T-cell (primary cell): ENCODE results near the gene CEP55. TPM values are rescaled to one million over a fixed set of nuclear protein-coding genes. Genes with fewer than 3 reads are reported as not detected.
"Not testable (repeated sequence)": the region's sequence is repeated elsewhere in the genome, so short reads cannot be mapped to it uniquely, and the experiment has no call there.

Experiments used
- ATAC-seq, 4 experiments: fragments of 200-7000 bp in 3 of 4; fragments of 150-1000 bp in 1 of 4; cut with Tn5 transposase; replicated peaks in 1 of 4; 1 replicate in 3 of 4; 2 replicates in 1 of 4; pipeline ENCODE4 v1.10.0; 2021; ENCODE audit warnings: moderate library complexity in 3 of 4, mild to moderate bottlenecking in 2 of 4, moderate number of reproducible peaks in 1 of 4
- CTCF ChIA-PET, 2 donors: fragments of 300-600 bp; sonication (Branson Sonifier 250); formaldehyde crosslinking; loops; one replicate each; lab custom pipeline; 2022; ENCODE audit warnings: antibody characterized with exemption in 2 of 2; lab: Charles Lee
- POLR2A ChIA-PET, 2 donors: fragments of 300-600 bp; sonication (Branson Sonifier 250); formaldehyde crosslinking; loops; one replicate each; lab custom pipeline; 2022; ENCODE audit warnings: antibody characterized with exemption in 2 of 2; lab: Charles Lee
- DNase-seq, 35 experiments: peaks; one replicate each; pipeline versions ENCODE4 v3.0.0 to v3.0.0-alpha.2; 2013 to 2023
- H3K27ac ChIP-seq: one replicate; pipeline ENCODE4 v1.5.1; 2013; ENCODE audit warnings: low read length
- H3K27me3 ChIP-seq, 2 experiments: replicated peaks in 1 of 2; 1 replicate in 1 of 2; 2 replicates in 1 of 2; pipeline versions ENCODE4 v1.6.1 to v1.7.0; 2013; ENCODE audit warnings: low read length in 1 of 2, mixed read lengths in 1 of 2; ENCODE audit not compliant: control insufficient read depth in 2 of 2, insufficient read depth in 2 of 2; ENCODE audit errors: extremely low read depth in 1 of 2
- H3K36me3 ChIP-seq, 2 donors: 1 replicate in 1 of 2; 2 replicates in 1 of 2; pipeline versions ENCODE4 v1.6.1 to v1.7.0; 2013; ENCODE audit warnings: low read length in 1 of 2; ENCODE audit not compliant: control insufficient read depth in 2 of 2, insufficient read depth in 1 of 2; ENCODE audit errors: extremely low read depth in 1 of 2
- H3K4me1 ChIP-seq, 2 experiments: 1 replicate in 1 of 2; 2 replicates in 1 of 2; pipeline versions ENCODE4 v1.6.1 to v1.7.0; 2013; ENCODE audit warnings: low read length in 2 of 2, mixed read lengths in 1 of 2; ENCODE audit not compliant: insufficient read depth in 2 of 2, control insufficient read depth in 1 of 2; ENCODE audit errors: extremely low read depth in 1 of 2
- H3K4me3 ChIP-seq, 2 donors: 1 replicate in 1 of 2; 2 replicates in 1 of 2; pipeline versions ENCODE4 v1.5.1 to v1.7.0; 2013; ENCODE audit warnings: mild to moderate bottlenecking in 2 of 2, low read length in 1 of 2, moderate library complexity in 1 of 2; ENCODE audit not compliant: control insufficient read depth in 1 of 2; ENCODE audit errors: extremely low read depth in 1 of 2
- H3K9me3 ChIP-seq: 2 replicates; pipeline ENCODE4 v1.7.0; 2013
- H3K27ac Mint-ChIP-seq, 2 donors: one replicate each; pipeline ENCODE4 v1.8.0; 2020 to 2021; ENCODE audit warnings: mild to moderate bottlenecking in 2 of 2, mixed read lengths in 2 of 2
- H3K27me3 Mint-ChIP-seq, 2 donors: one replicate each; pipeline ENCODE4 v1.8.0; 2021 to 2022; ENCODE audit warnings: mixed read lengths in 2 of 2
- H3K36me3 Mint-ChIP-seq: one replicate; pipeline ENCODE4 v1.8.0; 2021; ENCODE audit warnings: mixed read lengths
- H3K4me1 Mint-ChIP-seq, 3 donors: one replicate each; pipeline ENCODE4 v1.8.0; 2020 to 2022; ENCODE audit warnings: mixed read lengths in 3 of 3, mild to moderate bottlenecking in 1 of 3
- H3K4me3 Mint-ChIP-seq, 3 donors: one replicate each; pipeline ENCODE4 v1.8.0; 2020 to 2022; ENCODE audit warnings: mild to moderate bottlenecking in 3 of 3, mixed read lengths in 3 of 3, moderate library complexity in 3 of 3
- H3K9me3 Mint-ChIP-seq, 3 donors: one replicate each; pipeline ENCODE4 v1.8.0; 2020 to 2022; ENCODE audit warnings: mixed read lengths in 3 of 3
- WGBS: methylation state at CpG from one replicate; pipeline ENCODE4 v1.1.5; 2013; ENCODE audit warnings: missing lambda C conversion rate; ENCODE audit not compliant: insufficient coverage; 5-methylcytosine and 5-hydroxymethylcytosine counted together
- total RNA-seq, 35 experiments: library from RNA in 6 of 35; stranded (reverse) in 6 of 35; fragments of 120-200 nt in 1 of 35; gene quantifications; one replicate each; pipeline versions ENCODE4 v1.2.1 to v1.2.4 and lab custom pipeline; 2013 to 2026

CEP55 gene
- total RNA-seq, 5 donors from 2014 or later (not counting 1 experiment from before 2014, with no cell fraction given) = 0.35 to 0.95 (median 0.49) TPM

- Histone ChIP-seq H3K9me3 (no peaks in the 10 kb centered on the region), H3K36me3 (no peaks in the 10 kb centered on the region), H3K4me1 (no peaks in the 10 kb centered on the region), H3K27ac (no peak overlapping the region), H3K4me3 (no peak overlapping the region), H3K27me3 (peaks cover 0 to 12% of the 10 kb centered on the region in 2 experiments)
- Mint-ChIP-seq H3K27me3 (peaks cover 14 to 26% of the 10 kb centered on the region in 2 donors), H3K27ac (no peak overlapping the region), H3K4me3 (no peak overlapping the region), H3K36me3 (no peaks in the 10 kb centered on the region), H3K4me1 (no peaks in the 10 kb centered on the region), H3K9me3 (peaks cover 0 to 2% (median 0%) of the 10 kb centered on the region in 3 donors)
- ATAC-seq (no peak), DNase-seq (no peak)
- ChIA-PET POLR2A (no interaction called here), CTCF (no interaction called here)
- 96% methylated on average over 4 of the region's 5 CpGs for WGBS
Measured at GRCh38 chr10:93535293-93535692, 38.9 kb downstream of the CEP55 start.

- H3K4me3 Mint-ChIP-seq, POLR2A ChIA-PET, DNase-seq, H3K36me3 ChIP-seq, H3K4me3 ChIP-seq, H3K27ac Mint-ChIP-seq, H3K9me3 Mint-ChIP-seq, H3K9me3 ChIP-seq, CTCF ChIA-PET, H3K27me3 ChIP-seq, H3K4me1 Mint-ChIP-seq, H3K27ac ChIP-seq, ATAC-seq, H3K36me3 Mint-ChIP-seq, H3K4me1 ChIP-seq: not testable (repeated sequence)
- 100% methylated on average over 2 of the region's 4 CpGs for WGBS
- H3K27me3 Mint-ChIP-seq = peaks cover 7 to 11% of the 10 kb centered on the region in 2 donors
Measured at GRCh38 chr10:93540871-93541270, 44.5 kb downstream of the CEP55 start.

GRCh38 chr10:93541402-93542357 is 45.3 kb downstream of the CEP55 start:
- Mint-ChIP-seq H3K4me1 (peaks cover 0 to 2% (median 0%) of the 10 kb centered on the region in 3 donors), H3K4me3 (no peak overlapping the region), H3K36me3 (no peaks in the 10 kb centered on the region), H3K27me3 (peaks cover 7 to 8% of the 10 kb centered on the region in 2 donors), H3K27ac (no peak overlapping the region), H3K9me3 (no peaks in the 10 kb centered on the region)
- Histone ChIP-seq H3K27me3 (peaks cover 0 to 2% of the 10 kb centered on the region in 2 experiments), H3K4me3 (no peak overlapping the region), H3K9me3 (no peaks in the 10 kb centered on the region), H3K27ac (no peak overlapping the region), H3K4me1 (peaks cover 0 to 4% of the 10 kb centered on the region in 2 experiments), H3K36me3 (no peaks in the 10 kb centered on the region)
- DNase-seq (peak in 5 of 35 experiments; percentile 5 to 36 (median 6)), ATAC-seq (peak in 1 of 4 experiments; percentile 44)
- ChIA-PET CTCF (no interaction called here), POLR2A (no interaction called here)
- WGBS = 37% methylated on average over 12 of the region's 23 CpGs

- 17% methylated on average over 3 of the region's 10 CpGs for WGBS
- POLR2A ChIA-PET = no interaction called here
- H3K4me3 Mint-ChIP-seq = no peak overlapping the region
- no peak overlapping the region for H3K27ac Mint-ChIP-seq
- Histone ChIP-seq H3K9me3 (no peaks in the 10 kb centered on the region), H3K4me3 (no peak overlapping the region), H3K4me1 (peaks cover 0 to 4% of the 10 kb centered on the region in 2 experiments), H3K36me3 (no peaks in the 10 kb centered on the region), H3K27ac (no peak overlapping the region), H3K27me3 (no peaks in the 10 kb centered on the region)
- peaks cover 8 to 10% of the 10 kb centered on the region in 2 donors for H3K27me3 Mint-ChIP-seq
- no peak for ATAC-seq
- DNase-seq = no peak
- no peaks in the 10 kb centered on the region for H3K36me3 Mint-ChIP-seq
- CTCF ChIA-PET = interaction anchor here in 1 of 2 donors (0.7 kb wide), 1 partner anchor 852 kb away, joined by 3 read pairs; the partner anchor contains the start of gene HHEX
- H3K9me3 Mint-ChIP-seq = no peaks in the 10 kb centered on the region
- peaks cover 0 to 2% (median 0%) of the 10 kb centered on the region in 3 donors for H3K4me1 Mint-ChIP-seq
Measured at GRCh38 chr10:93542358-93542791, 46.0 kb downstream of the CEP55 start.

- H3K36me3 ChIP-seq, POLR2A ChIA-PET, H3K4me3 Mint-ChIP-seq, H3K4me1 Mint-ChIP-seq, H3K27ac Mint-ChIP-seq, H3K4me1 ChIP-seq, H3K27ac ChIP-seq, DNase-seq, H3K9me3 Mint-ChIP-seq, CTCF ChIA-PET, H3K36me3 Mint-ChIP-seq, H3K27me3 ChIP-seq, H3K4me3 ChIP-seq, H3K9me3 ChIP-seq, ATAC-seq: not testable (repeated sequence)
- 100% methylated on average over 1 of the region's 8 CpGs for WGBS
- peaks cover 4 to 10% of the 10 kb centered on the region in 2 donors for H3K27me3 Mint-ChIP-seq
Measured at GRCh38 chr10:93546995-93547394, 50.6 kb downstream of the CEP55 start.

GRCh38 chr10:93547522-93547921 is 51.1 kb downstream of the CEP55 start:
- Histone ChIP-seq H3K9me3 (no peaks in the 10 kb centered on the region), H3K4me3 (no peak overlapping the region), H3K27me3 (no peaks in the 10 kb centered on the region), H3K36me3 (no peaks in the 10 kb centered on the region), H3K27ac (no peak overlapping the region), H3K4me1 (no peaks in the 10 kb centered on the region)
- H3K27ac Mint-ChIP-seq = no peak overlapping the region
- ATAC-seq (no peak), DNase-seq (no peak)
- no peaks in the 10 kb centered on the region for H3K36me3 Mint-ChIP-seq
- H3K9me3 Mint-ChIP-seq = no peaks in the 10 kb centered on the region
- no peak overlapping the region for H3K4me3 Mint-ChIP-seq
- H3K27me3 Mint-ChIP-seq = peaks cover 4 to 10% of the 10 kb centered on the region in 2 donors
- ChIA-PET CTCF (no interaction called here), POLR2A (no interaction called here)
- peaks cover 0 to under 1% (median 0%) of the 10 kb centered on the region in 3 donors for H3K4me1 Mint-ChIP-seq
